HK-2 (cell line): ENCODE measurements around the gene SOX8.
A peak's percentile ranks its signal among the peaks of the same experiment; 100 is the strongest.
"Not testable (repeated sequence)": the region's sequence is repeated elsewhere in the genome, so short reads cannot be mapped to it uniquely, and the experiment has no call there.

ENCODE experiments used
- DNase-seq: peaks from one replicate; pipeline ENCODE4 v3.0.0-alpha.2; 2018; ENCODE audit not compliant: unreplicated experiment

Gene SOX8

DNA sequence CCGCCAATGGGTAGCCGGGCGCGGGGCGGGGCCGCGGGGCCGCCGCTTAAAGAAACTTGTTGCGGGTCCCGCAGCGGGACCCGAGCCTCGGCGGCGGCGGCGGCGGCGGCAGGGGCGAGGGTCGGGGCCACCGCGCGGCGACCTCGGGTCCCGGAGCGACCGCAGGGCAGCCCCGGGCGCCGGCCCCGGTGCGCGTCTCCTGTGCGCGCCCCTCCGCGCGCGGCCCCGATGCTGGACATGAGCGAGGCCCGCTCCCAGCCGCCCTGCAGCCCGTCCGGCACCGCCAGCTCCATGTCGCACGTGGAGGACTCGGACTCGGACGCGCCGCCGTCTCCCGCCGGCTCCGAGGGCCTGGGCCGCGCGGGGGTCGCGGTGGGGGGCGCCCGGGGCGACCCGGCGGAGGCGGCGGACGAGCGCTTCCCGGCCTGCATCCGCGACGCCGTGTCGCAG is at the start of gene SOX8:
Gene SOX8, plus strand, starts transcription at position 76 of the 450 bp plus-strand sequence. Its CDS starts 153 bp downstream, at position 229.
- no peak for DNase-seq

DNA sequence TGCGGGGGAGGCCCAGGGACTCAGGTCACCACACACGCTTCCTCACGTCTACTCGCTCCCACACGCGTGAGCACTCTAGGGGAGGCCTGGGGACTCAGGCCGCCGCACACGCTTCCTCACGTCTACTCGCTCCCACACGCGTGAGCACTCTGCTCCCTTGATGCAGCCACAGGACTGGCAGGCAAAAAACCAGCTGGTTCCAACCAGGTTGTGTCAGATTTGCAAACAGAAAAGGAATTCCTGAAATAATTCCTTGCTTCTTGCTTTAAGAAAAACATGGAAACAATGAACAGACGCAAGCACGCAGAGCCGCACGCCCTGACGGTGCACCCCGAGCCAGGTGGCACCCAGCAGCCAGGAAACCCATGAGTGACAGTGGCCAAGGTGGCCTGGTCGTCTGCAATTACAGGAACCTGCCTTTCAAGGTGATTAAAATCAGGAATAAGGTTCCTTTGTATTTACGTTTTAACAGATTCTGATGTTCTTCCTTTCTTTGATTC is 48.7 kb upstream of the SOX8 start:
- no peak for DNase-seq

- no peak for DNase-seq
Observed at GRCh38 chr16:933581-933980, 48.0 kb upstream of the SOX8 start.

DNA sequence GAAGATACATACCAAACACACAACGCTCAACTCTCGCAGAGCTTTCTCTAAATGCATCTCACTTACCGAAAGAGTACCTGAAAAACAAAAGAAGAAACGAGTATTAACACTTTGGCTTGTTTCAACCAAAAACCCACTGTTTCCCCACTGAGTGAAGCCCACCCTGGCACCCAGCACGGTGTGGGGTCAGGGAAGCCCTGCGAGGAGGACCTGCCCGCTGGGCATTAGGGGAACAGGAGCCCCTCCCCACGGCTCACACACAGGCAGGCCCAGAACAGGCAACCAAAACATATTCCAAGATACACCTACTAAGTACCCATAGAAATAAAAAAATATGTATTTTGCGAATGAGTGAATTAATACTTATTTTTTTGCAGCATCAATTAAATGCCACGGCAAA is 47.4 kb upstream of the SOX8 start:
- no peak for DNase-seq

DNA sequence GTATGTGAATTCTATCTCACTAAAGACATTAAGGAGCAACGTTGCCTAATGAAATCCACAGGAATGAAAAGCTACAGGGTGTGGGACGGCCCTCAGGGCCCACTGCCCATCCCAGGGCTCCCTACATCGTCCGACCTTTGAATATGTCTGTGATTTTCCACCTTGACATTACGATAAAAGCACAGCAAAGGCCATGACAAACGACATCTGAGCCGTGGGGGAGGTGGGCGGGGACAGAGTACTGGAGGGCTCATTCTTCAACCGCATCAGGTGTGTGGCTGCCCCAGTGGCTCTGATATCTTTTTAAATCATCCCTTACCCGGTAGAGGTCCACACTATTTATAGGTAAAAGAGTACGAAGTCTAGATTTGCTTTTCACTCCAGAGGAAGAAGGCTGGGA is 45.9 kb upstream of the SOX8 start:
- no peak for DNase-seq

GRCh38 chr16:937311-937710 is 44.3 kb upstream of the SOX8 start:
- no peak for DNase-seq

GRCh38 chr16:937723-938122 is 43.8 kb upstream of the SOX8 start:
- no peak for DNase-seq

GRCh38 chr16:938136-938535 is 43.4 kb upstream of the SOX8 start:
- no peak for DNase-seq

DNA sequence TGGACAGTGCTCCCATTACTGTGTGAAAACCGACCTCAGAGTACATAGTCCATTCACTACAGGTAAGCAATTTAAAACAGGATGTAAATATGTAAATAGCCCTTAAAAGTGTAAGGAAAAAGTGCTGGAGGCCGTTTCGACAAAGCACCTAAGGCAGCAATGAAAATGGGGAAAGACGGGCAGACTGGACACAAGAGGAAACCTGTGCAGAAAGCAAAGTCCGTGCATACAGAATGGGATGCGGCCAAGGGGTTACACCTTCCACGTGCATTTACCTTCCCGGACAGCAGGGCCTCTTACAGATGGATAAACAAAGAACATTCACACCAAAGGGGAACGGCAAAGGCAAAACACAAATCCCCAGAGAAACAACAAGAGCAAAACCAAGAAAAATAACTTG is 42.8 kb upstream of the SOX8 start:
- no peak for DNase-seq

DNA sequence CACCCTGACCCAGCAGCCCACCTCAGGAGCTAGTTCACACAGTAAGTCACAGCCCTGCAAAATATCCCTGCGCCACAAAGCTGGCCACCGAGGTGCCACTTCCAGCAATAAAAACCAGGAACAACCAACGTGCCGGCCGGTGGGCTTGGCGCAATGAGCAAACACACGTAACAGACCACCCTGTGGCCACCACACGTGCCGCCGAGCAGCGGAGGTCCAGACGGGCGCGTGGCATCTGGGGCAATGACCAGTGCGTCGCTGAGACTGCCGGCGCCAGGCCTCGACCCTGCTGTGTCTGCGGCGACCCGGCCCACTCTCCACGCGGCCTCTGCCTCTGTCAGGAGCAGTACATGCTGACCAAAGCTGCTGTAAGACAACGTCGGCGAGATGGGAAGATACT is 42.3 kb upstream of the SOX8 start:
- DNase-seq: no peak

GRCh38 chr16:939941-940340 is 41.6 kb upstream of the SOX8 start:
- DNase-seq: no peak

GRCh38 chr16:942436-943060 is 39.0 kb upstream of the SOX8 start:
- DNase-seq: no peak

GRCh38 chr16:943971-944370 is 37.6 kb upstream of the SOX8 start:
- no peak for DNase-seq

GRCh38 chr16:945271-946047 is 36.1 kb upstream of the SOX8 start:
- DNase-seq: peak; percentile 4

GRCh38 chr16:946048-946395 is 35.5 kb upstream of the SOX8 start:
- DNase-seq: peak; percentile 32

- DNase-seq: no peak
Observed at GRCh38 chr16:947255-947921, 34.2 kb upstream of the SOX8 start.

DNA sequence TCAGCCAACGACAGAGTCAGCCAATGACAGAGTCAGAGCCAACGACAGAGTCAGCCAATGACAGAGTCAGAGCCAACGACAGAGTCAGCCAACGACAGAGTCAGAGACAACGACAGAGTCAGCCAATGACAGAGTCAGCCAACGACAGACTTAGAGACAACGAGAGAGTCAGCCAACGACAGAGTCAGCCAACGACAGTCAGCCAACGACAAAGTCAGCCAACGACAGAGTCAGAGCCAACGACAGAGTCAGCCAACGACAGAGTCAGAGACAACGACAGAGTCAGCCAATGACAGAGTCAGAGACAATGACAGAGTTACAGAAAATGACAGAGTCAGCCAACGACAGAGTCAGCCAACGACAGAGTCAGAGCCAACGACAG is 33.7 kb upstream of the SOX8 start:
- not testable (repeated sequence) for DNase-seq

GRCh38 chr16:948767-949166 is 32.8 kb upstream of the SOX8 start:
- DNase-seq: not testable (repeated sequence)

DNA sequence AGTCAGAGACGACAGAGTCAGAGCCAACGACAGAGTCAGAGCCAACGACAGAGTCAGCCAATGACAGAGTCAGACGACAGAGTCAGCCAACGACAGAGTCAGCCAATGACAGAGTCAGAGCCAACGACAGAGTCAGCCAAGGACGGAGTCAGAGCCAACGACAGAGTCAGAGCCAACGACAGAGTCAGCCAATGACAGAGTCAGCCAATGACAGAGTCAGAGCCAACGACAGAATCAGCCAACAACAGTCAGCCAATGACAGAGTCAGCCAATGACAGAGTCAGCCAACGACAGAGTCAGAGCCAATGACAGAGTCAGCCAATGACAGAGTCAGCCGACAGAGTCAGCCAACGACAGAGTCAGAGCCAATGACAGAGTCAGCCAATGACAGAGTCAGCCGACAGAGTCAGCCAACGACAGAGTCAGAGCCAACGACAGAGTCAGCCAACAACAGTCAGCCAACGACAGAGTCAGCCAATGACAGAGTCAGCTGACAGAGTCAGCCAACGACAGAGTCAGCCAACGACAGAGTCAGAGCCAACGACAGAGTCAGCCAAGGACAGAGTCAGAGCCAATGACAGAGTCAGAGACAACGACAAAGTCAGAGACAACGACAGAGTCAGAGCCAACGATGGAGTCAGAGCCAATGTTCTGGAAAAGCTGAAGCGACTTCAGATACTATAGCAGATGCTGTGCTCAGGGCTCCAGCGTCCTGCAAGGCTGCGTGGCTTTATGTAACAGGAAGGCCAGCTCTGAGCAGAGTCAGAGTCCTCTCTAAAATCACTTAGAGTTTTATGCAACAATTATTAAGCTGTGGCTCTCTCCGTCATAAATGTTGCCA is 30.6 kb upstream of the SOX8 start:
- not testable (repeated sequence) for DNase-seq

- DNase-seq: no peak
Observed at GRCh38 chr16:951660-952301, 29.8 kb upstream of the SOX8 start.

GRCh38 chr16:952321-952720 is 29.2 kb upstream of the SOX8 start:
- DNase-seq: no peak
